GM12875 (cell line): ENCODE results near the gene ANKRD31.
"Not testable (repeated sequence)": the region's sequence is repeated elsewhere in the genome, so short reads cannot be mapped to it uniquely, and the experiment has no call there.

Experiments used
- H3K4me3 ChIP-seq: one replicate; pipeline ENCODE4 v1.5.1; 2011; ENCODE audit warnings: low read depth, low read length, control low read depth
- TF ChIP-seq, protein P1 (sequence below): IDR thresholded peaks from 2 replicates; pipeline ENCODE4 v1.5.1; 2011; ENCODE audit warnings: low read depth, mild to moderate bottlenecking, control low read depth, inconsistent platforms, low read length, moderate library complexity, borderline replicate concordance; ENCODE audit not compliant: insufficient read depth

Gene ANKRD31

DNA sequence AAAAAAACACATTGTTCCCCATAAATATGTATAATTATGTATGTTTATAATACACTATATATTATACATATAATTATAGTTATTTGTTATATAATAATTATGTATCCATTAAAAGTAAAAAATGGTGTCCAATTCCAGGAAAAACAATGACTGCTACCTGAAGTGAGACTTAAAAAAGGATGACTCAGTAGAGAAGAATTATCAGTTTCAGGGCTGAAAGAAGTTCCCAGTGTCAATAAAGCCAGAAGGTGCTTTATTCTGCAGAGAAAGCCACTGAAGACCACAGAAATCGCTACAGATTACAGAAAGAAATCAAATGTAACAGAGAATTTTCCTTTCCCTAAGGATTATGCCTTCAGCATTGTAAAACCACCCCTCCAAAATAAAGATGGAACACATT lies 50.9 kb downstream of the ANKRD31 start:
- TF ChIP-seq, protein P1, sequence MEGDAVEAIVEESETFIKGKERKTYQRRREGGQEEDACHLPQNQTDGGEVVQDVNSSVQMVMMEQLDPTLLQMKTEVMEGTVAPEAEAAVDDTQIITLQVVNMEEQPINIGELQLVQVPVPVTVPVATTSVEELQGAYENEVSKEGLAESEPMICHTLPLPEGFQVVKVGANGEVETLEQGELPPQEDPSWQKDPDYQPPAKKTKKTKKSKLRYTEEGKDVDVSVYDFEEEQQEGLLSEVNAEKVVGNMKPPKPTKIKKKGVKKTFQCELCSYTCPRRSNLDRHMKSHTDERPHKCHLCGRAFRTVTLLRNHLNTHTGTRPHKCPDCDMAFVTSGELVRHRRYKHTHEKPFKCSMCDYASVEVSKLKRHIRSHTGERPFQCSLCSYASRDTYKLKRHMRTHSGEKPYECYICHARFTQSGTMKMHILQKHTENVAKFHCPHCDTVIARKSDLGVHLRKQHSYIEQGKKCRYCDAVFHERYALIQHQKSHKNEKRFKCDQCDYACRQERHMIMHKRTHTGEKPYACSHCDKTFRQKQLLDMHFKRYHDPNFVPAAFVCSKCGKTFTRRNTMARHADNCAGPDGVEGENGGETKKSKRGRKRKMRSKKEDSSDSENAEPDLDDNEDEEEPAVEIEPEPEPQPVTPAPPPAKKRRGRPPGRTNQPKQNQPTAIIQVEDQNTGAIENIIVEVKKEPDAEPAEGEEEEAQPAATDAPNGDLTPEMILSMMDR, result no peak
- H3K4me3 ChIP-seq, result no peak overlapping the region

DNA sequence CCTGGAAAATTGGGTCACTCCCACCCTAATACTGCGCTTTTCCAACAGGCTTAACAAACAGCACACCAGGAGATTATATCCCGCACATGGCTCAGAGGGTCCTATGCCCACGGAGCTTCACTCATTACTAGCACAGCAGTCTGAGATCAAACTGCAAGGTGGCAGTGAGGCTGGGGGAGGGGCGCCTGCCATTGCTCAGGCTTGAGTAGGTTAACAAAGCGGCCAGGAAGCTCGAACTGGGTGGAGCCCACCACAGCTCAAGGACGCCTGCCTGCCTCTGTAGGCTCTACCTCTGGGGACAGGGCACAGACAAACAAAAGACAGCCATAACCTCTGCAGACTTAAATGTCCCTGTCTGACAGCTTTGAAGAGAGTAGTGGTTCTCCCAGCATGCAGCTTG lies 60.7 kb downstream of the ANKRD31 start:
- H3K4me3 ChIP-seq, result not testable (repeated sequence)

DNA sequence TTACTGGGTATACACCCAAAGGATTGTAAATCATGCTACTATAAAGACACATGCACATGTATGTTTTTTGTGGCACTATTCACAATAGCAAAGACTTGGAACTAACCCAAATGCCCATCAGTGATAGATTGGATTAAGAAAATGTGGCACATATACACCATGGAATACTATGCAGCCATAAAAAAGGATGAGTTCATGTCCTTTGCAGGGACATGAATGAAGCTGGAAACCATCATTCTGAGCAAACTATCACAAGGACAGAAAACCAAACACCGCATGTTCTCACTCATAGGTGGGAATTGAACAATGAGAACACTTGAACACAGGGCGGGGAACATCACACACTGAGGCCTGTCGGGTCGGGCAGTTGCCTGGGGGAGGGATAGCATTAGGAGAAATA lies 61.8 kb downstream of the ANKRD31 start:
- not testable (repeated sequence) for H3K4me3 ChIP-seq

DNA sequence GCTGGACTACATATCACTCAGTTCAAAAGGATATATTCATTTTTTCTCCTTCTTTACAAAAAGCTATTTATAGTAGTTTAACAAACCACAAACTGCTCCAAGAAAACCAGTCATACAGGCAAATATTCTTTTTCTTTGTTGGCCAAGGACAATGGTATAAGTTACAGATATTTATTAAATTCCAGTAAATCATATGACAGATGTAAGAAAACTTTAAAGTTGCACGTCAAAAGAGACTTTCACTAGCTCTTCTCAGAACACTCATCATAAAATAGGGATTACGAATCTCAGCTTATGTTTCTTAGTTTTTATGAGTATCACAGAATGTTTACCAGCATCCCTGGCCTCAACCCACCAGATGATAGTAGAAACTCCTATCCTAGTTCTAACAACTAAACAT lies 67.2 kb downstream of the ANKRD31 start:
- no peak overlapping the region for H3K4me3 ChIP-seq

DNA sequence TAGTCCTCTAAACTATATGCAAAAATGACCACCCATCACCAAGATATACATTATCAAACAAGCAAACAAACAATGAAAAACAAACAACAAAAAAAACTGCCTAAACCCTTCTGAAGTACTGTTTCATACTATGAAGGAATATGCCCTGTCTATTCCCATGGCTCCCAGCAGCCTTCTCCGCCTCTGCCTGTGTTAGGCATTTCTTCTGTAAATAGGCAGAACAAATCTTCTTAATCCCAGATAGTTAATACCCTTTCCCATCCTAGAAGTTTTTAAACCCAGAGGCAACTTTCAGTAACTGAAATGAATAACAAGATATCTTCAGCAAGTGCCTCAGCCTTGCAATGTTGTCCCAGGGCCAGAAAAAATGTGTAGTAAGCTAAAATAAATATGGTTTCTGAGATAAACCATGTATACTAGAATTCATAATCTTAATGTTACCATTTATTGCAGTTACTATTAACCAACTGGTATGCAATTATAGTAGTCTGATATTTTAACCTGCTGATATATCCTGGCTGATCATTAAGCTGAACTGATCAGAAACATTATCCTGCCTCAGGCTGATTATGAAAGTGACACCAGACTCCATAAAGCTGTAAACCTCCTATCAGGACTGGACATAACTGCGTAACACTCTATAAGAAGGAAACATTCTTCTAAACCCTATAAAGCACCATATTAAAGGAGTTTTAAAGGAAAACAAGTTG lies 68.5 kb downstream of the ANKRD31 start:
- no peak overlapping the region for H3K4me3 ChIP-seq
- TF ChIP-seq, protein P1, result no peak

More for the DNA sequence above, 67.2 kb downstream of the ANKRD31 start:
- TF ChIP-seq, protein P1, result no peak

DNA sequence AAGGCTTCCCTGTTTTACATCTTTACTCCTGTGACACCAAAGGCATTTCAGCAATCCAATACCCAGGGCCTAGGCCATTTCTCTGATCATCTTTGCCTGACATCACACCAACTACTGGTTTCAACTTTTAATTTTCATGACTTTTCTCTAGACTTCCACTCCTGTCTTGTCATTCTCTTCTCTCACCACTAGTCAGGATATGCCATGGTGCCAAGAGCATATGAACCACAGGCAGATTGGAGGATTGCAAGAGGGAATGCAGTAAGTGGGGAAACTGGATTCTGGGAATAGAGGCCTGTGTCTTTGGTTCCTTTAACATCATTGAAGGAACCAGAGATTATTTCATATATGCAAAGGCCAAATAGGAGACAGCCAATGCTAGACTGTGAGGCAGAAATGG lies 69.3 kb downstream of the ANKRD31 start:
- H3K4me3 ChIP-seq, result no peak overlapping the region
- TF ChIP-seq, protein P1, result peak; percentile 20; the same call in 1 of the 2 replicates

DNA sequence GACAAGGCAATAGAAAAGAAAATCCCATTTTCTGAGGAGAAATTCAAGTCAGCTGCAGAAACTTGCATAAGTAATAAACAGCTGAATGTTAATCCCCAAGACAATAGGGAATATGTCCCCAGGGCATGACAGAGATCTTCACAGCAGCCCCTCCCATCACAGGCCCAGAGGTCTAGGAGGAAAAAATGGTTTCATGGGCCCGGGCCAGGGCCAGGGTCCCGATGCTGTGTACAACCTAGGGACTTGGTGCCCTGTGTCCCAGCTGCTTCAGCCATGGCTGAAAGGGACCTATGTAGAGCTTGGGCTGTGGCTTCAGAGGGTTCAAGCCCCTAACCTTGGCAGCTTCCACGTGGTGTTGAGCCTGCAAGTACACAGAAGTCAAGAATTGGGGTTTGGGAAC lies 75.2 kb downstream of the ANKRD31 start:
- H3K4me3 ChIP-seq, result not testable (repeated sequence)

DNA sequence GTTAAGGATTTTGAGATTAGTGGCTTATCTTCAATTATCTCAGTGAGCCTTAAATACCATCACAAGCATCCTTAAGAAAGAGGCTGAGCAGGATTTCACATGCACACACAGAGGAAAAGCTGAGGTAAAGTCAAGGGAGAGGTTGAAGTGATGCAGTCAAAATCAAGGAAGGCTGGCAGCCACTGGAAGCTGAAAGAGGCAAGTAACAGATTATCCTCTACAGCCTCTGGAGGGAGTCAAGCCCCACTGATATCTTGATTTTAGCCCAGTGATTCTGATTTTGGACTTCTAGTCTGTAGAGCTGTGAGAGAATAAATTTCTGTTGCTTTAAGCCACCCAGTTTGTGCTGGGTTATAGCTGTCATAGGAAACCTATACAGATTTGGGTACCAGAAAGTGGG lies 80.1 kb downstream of the ANKRD31 start:
- H3K4me3 ChIP-seq, result no peak overlapping the region
- TF ChIP-seq, protein P1, result no peak

DNA sequence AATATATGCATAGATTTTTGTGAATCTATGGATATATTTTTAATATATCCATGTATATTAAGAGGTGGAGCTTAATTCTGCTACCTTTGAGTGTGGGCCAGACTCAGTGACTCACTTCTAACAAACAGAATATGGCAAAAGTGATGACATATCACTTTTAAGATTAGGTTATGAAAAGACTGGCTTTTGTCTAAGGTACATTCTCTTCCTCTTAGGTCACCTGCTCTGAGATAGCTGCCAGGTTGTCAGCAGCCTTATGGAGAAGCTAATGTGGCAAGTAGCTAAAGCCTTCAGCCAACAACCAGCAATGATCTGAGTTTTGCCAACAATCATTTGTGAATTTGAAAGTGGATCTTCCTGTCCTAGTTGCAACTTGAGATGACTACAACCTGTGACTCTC lies 83.8 kb downstream of the ANKRD31 start:
- no peak overlapping the region for H3K4me3 ChIP-seq
- TF ChIP-seq, protein P1, result no peak
